Activated CD8-positive, alpha-beta memory T cell treated with anti-CD3 and anti-CD28 coated beads for 4 hours (primary cell): ENCODE data around the gene METTL2A.
"Not testable (repeated sequence)": the region's sequence is repeated elsewhere in the genome, so short reads cannot be mapped to it uniquely, and the experiment has no call there.

ENCODE experiments used
- DNase-seq, 2 donors: peaks; one replicate each; pipeline ENCODE4 v3.0.0-alpha.2; 2020; ENCODE audit warnings: low read depth in 2 of 2

METTL2A gene

GRCh38 chr17:62423647-62424461 is at the start of gene METTL2A:
Gene METTL2A (plus strand): TSS chr17:62423897. CDS start chr17:62423903, 6 bp downstream.
- peak; percentile 56 to 72 for DNase-seq

GRCh38 chr17:62380253-62380652 is 43.4 kb upstream of the METTL2A start, which contains the start of gene EFCAB3:
Gene EFCAB3 (plus strand): TSS chr17:62380553. CDS start chr17:62382980, 2,427 bp downstream.
- no peak for DNase-seq

GRCh38 chr17:62381561-62381960 is 42.1 kb upstream of the METTL2A start:
- DNase-seq: no peak

GRCh38 chr17:62388856-62389255 is 34.8 kb upstream of the METTL2A start:
- DNase-seq: no peak

- DNase-seq: no peak
These were observed 30.8 kb upstream of the METTL2A start for GRCh38 chr17:62392908-62393307.

GRCh38 chr17:62398891-62399290 is 24.8 kb upstream of the METTL2A start:
- no peak for DNase-seq

GRCh38 chr17:62405451-62405850 is 18.2 kb upstream of the METTL2A start:
- no peak for DNase-seq

- not testable (repeated sequence) for DNase-seq
These were observed 10.6 kb upstream of the METTL2A start for GRCh38 chr17:62413090-62413489.

- DNase-seq: not testable (repeated sequence)
These were observed 2.5 kb downstream of the METTL2A start for GRCh38 chr17:62426214-62426613.

GRCh38 chr17:62435251-62435650 is 11.6 kb downstream of the METTL2A start:
- not testable (repeated sequence) for DNase-seq

GRCh38 chr17:62441181-62441580 is 17.5 kb downstream of the METTL2A start:
- not testable (repeated sequence) for DNase-seq

GRCh38 chr17:62444063-62444462 is 20.4 kb downstream of the METTL2A start:
- no peak for DNase-seq

- DNase-seq: not testable (repeated sequence)
These were observed 22.1 kb downstream of the METTL2A start for GRCh38 chr17:62445791-62446190.

GRCh38 chr17:62452195-62452594 is 28.5 kb downstream of the METTL2A start:
- not testable (repeated sequence) for DNase-seq

- not testable (repeated sequence) for DNase-seq
These were observed 29.3 kb downstream of the METTL2A start for GRCh38 chr17:62453041-62453440.

GRCh38 chr17:62453656-62454055 is 30.0 kb downstream of the METTL2A start:
- not testable (repeated sequence) for DNase-seq

- DNase-seq: not testable (repeated sequence)
These were observed 30.4 kb downstream of the METTL2A start for GRCh38 chr17:62454111-62454510.

GRCh38 chr17:62456016-62456415 is 32.3 kb downstream of the METTL2A start:
- no peak for DNase-seq

- not testable (repeated sequence) for DNase-seq
These were observed 34.8 kb downstream of the METTL2A start for GRCh38 chr17:62458483-62458882.

- DNase-seq: not testable (repeated sequence)
These were observed 40.7 kb downstream of the METTL2A start for GRCh38 chr17:62464422-62464821.

- DNase-seq: not testable (repeated sequence)
These were observed 41.6 kb downstream of the METTL2A start for GRCh38 chr17:62465271-62465670.

- DNase-seq: peak; percentile 36 to 42
These were observed 47.1 kb downstream of the METTL2A start for GRCh38 chr17:62470666-62471379.
